Neural crest cell (in vitro differentiated cells): ENCODE data around the gene LAMB4. TPM values are rescaled to one million over a fixed set of nuclear protein-coding genes. Genes with fewer than 3 reads are reported as not detected.

Source experiments
- DNase-seq: peaks from one replicate; pipeline ENCODE4 v3.0.0; 2021; ENCODE audit warnings: low read depth, mixed read lengths, low spot score
- H3K27ac Mint-ChIP-seq: one replicate; pipeline ENCODE4 v1.8.0; 2021; ENCODE audit warnings: mild to moderate bottlenecking, mixed read lengths; ENCODE audit not compliant: unreplicated experiment
- H3K27me3 Mint-ChIP-seq: 2 replicates; pipeline ENCODE4 v1.8.0; 2021; ENCODE audit warnings: low read depth, mild to moderate bottlenecking, mixed read lengths
- H3K36me3 Mint-ChIP-seq: 2 replicates; pipeline ENCODE4 v1.8.0; 2021; ENCODE audit warnings: low read depth, mild to moderate bottlenecking, mixed read lengths
- H3K4me1 Mint-ChIP-seq: 2 replicates; pipeline ENCODE4 v1.8.0; 2021; ENCODE audit warnings: mixed read lengths
- H3K4me3 Mint-ChIP-seq: one replicate; pipeline ENCODE4 v1.8.0; 2021; ENCODE audit warnings: mild to moderate bottlenecking, mixed read lengths
- H3K9me3 Mint-ChIP-seq: 2 replicates; pipeline ENCODE4 v1.8.0; 2021; ENCODE audit warnings: mixed read lengths
- total RNA-seq: library from RNA; stranded (reverse); gene quantifications from 2 replicates; pipeline ENCODE4 v1.2.1, GENCODE V29; 2021
- TF ChIP-seq, protein P1 (sequence below): fragments of 200-600 bp; sonication (generic); conservative IDR thresholded peaks from 2 replicates; pipeline ENCODE4 v1.5.0; 2021; ENCODE audit warnings: antibody characterized with exemption, mild to moderate bottlenecking

LAMB4 gene
- total RNA-seq, 1 donor from 2014 or later = 0.16 TPM

DNA sequence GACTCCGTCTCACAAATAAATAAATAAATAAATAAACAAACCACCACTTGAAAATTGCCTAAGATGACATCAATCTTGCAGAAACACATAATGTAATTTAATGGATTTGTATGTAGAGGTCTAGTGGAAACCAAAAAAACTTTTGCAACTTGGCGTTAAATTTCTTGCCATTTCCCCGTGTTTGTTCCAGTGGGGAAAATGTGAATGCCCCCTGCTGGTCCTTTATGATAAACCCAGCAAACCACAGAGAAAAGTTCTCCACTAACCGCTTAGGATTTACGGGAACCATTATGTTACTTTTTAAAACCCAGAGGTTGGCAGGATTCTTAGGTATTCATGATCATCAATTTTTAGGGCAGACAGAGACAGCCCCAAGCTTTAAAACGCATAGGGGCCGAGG, 32.5 kb downstream of the LAMB4 start:
- TF ChIP-seq, protein P1, sequence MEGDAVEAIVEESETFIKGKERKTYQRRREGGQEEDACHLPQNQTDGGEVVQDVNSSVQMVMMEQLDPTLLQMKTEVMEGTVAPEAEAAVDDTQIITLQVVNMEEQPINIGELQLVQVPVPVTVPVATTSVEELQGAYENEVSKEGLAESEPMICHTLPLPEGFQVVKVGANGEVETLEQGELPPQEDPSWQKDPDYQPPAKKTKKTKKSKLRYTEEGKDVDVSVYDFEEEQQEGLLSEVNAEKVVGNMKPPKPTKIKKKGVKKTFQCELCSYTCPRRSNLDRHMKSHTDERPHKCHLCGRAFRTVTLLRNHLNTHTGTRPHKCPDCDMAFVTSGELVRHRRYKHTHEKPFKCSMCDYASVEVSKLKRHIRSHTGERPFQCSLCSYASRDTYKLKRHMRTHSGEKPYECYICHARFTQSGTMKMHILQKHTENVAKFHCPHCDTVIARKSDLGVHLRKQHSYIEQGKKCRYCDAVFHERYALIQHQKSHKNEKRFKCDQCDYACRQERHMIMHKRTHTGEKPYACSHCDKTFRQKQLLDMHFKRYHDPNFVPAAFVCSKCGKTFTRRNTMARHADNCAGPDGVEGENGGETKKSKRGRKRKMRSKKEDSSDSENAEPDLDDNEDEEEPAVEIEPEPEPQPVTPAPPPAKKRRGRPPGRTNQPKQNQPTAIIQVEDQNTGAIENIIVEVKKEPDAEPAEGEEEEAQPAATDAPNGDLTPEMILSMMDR = peak; percentile 47
- H3K4me1 Mint-ChIP-seq = peaks cover 16% of the 10 kb centered on the region
- no peak for DNase-seq
- H3K36me3 Mint-ChIP-seq = no peaks in the 10 kb centered on the region
- H3K9me3 Mint-ChIP-seq = no peaks in the 10 kb centered on the region
- H3K27ac Mint-ChIP-seq = no peak overlapping the region
- no peaks in the 10 kb centered on the region for H3K27me3 Mint-ChIP-seq
- no peak overlapping the region for H3K4me3 Mint-ChIP-seq

DNA sequence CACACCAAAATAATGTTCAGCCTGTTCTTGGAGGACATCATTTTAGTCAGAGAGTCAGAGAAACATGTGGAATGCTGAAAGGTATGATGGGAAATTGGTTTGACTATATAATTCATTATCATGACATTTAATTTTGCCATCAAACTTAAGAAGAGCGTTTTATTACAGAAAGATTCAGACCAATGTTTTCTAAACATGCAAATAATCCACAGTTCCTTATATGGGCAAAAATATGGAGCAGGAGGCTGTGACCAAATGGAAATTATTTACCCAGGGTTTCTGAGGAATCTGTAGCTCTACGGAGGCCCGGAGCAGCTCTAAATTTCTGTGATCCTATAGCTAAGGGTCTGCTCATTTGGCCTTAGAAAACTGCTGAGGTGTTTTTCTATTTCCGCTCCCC, 33.2 kb downstream of the LAMB4 start:
- DNase-seq = no peak
- Mint-ChIP-seq H3K4me3 (no peak overlapping the region), H3K9me3 (no peaks in the 10 kb centered on the region), H3K4me1 (peaks cover 16% of the 10 kb centered on the region), H3K36me3 (no peaks in the 10 kb centered on the region), H3K27ac (no peak overlapping the region), H3K27me3 (no peaks in the 10 kb centered on the region)
- TF ChIP-seq, protein P1 = no peak

DNA sequence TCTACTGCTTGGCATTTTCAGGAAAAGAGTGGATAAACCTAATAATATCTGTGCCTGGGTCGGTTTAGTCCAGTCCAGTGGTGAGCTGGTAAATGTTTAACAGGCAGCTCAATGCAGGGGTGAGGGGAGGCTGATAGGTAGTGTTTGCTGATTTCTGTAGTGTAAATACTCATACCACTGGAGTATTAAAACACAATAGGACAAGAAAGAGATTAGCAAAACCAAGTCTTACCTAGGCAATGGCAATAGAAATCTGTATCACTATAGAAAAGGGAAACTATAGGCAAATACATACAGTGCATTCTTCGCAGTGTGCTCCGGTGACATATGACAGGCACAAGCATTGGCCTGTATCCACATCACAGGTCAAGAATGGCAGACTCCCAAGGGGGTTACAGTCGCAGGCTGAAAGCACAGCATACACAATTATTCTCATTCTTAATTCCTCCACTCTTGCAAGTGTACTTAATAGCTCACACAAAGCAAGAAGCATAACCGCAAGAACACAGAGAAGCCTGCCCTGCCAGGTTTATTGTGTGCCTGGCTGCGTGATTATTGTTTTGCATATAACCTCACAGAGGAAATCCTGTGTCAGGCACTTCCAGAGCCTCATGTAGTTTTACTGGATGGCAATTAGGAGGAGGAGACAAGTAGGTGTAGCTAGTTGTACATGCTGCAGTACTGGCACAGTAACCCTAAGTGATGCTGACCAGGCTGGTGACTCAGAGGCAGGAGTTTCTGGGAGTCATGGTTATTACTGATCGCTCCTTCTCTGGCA, 35.0 kb downstream of the LAMB4 start:
- no peak for DNase-seq
- H3K9me3 Mint-ChIP-seq = no peaks in the 10 kb centered on the region
- H3K27ac Mint-ChIP-seq = peak overlapping the region; percentile 20
- no peaks in the 10 kb centered on the region for H3K36me3 Mint-ChIP-seq
- TF ChIP-seq, protein P1 = no peak
- H3K4me1 Mint-ChIP-seq = peaks cover 16% of the 10 kb centered on the region
- no peak overlapping the region for H3K4me3 Mint-ChIP-seq
- H3K27me3 Mint-ChIP-seq = no peaks in the 10 kb centered on the region

DNA sequence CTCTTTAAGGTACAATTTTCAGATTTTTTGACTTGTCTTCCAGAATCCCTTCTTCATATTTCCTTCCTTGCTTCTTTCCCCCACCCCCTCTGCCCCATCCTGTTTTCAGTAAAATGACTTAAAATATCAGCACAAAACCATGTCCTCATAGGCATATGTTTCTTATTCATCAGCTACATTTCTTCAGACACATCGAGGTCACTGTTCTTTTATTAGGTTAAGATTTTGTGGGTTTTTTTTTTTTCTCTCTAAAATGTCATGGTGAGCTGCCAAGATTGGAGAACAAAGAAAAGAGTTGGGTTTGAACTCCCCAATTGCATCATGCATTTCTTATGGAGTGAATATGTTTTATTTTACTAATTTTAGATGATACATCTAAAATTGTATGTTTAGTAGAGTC, 35.8 kb downstream of the LAMB4 start:
- TF ChIP-seq, protein P1 = no peak
- Mint-ChIP-seq H3K4me1 (peaks cover 16% of the 10 kb centered on the region), H3K36me3 (no peaks in the 10 kb centered on the region), H3K27ac (peak overlapping the region; percentile 8), H3K4me3 (no peak overlapping the region), H3K27me3 (no peaks in the 10 kb centered on the region), H3K9me3 (no peaks in the 10 kb centered on the region)
- no peak for DNase-seq

DNA sequence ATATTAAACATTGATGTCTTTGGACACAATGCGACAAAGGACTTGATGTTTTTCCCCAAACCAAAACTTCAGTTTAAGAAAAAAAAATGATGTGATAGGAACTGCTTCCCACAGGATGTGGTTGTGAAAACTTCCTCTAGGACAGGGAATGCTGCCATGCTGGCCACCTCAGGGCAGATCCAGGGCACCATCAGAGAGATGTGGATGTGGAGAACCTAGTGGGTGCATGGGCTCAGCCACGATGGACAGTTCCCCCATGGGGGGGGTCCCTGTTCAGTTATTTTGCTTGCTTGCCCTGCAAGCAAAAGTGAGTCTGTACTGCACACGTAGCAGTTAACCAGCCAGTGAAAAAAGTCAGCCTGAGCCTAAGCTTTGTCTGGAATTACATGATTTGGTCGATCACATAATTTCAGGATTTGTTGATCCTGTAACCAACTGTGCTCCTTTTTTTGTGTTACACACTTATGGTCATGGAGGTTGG, 36.3 kb downstream of the LAMB4 start:
- no peak for DNase-seq
- TF ChIP-seq, protein P1 = no peak
- H3K4me1 Mint-ChIP-seq = peaks cover 16% of the 10 kb centered on the region
- H3K4me3 Mint-ChIP-seq = no peak overlapping the region
- no peaks in the 10 kb centered on the region for H3K36me3 Mint-ChIP-seq
- H3K9me3 Mint-ChIP-seq = no peaks in the 10 kb centered on the region
- H3K27me3 Mint-ChIP-seq = no peaks in the 10 kb centered on the region
- H3K27ac Mint-ChIP-seq = peak overlapping the region; percentile 8
